Measurements from ENCODE around the gene CLEC16A.

CLEC16A gene

GRCh38 chr16:11046382-11046931 is 102.1 kb downstream of the CLEC16A start:
- no peak for DNase-seq

- no peak for DNase-seq
These were observed 102.7 kb downstream of the CLEC16A start for GRCh38 chr16:11047057-11047456.

- DNase-seq: no peak
These were observed 103.8 kb downstream of the CLEC16A start for GRCh38 chr16:11047939-11048800.

GRCh38 chr16:11049396-11050059 is 105.2 kb downstream of the CLEC16A start:
- DNase-seq: no peak

- DNase-seq: no peak
These were observed 106.2 kb downstream of the CLEC16A start for GRCh38 chr16:11050536-11050935.

GRCh38 chr16:11050944-11051343 is 106.6 kb downstream of the CLEC16A start:
- no peak for DNase-seq

GRCh38 chr16:11051430-11051829 is 107.1 kb downstream of the CLEC16A start:
- DNase-seq: no peak

GRCh38 chr16:11051879-11052808 is 107.8 kb downstream of the CLEC16A start:
- no peak for DNase-seq

- no peak for DNase-seq
These were observed 109.6 kb downstream of the CLEC16A start for GRCh38 chr16:11053916-11054460.

GRCh38 chr16:11056090-11056992 is 112.0 kb downstream of the CLEC16A start:
- DNase-seq: no peak

GRCh38 chr16:11056993-11057649 is 112.8 kb downstream of the CLEC16A start:
- no peak for DNase-seq

GRCh38 chr16:11057711-11058345 is 113.5 kb downstream of the CLEC16A start:
- DNase-seq: no peak

GRCh38 chr16:11058832-11059231 is 114.5 kb downstream of the CLEC16A start:
- no peak for DNase-seq

- no peak for DNase-seq
These were observed 115.2 kb downstream of the CLEC16A start for GRCh38 chr16:11059588-11059987.

GRCh38 chr16:11060364-11060763 is 116.0 kb downstream of the CLEC16A start:
- no peak for DNase-seq

- DNase-seq: no peak
These were observed 116.5 kb downstream of the CLEC16A start for GRCh38 chr16:11060842-11061241.

- no peak for DNase-seq
These were observed 117.4 kb downstream of the CLEC16A start for GRCh38 chr16:11061629-11062270.

- no peak for DNase-seq
These were observed 119.3 kb downstream of the CLEC16A start for GRCh38 chr16:11063448-11064201.

GRCh38 chr16:11064202-11064540 is 119.8 kb downstream of the CLEC16A start:
- no peak for DNase-seq
